Fibroblast of upper back skin (primary cell): ENCODE results near the gene STRIP2.

Source experiments
- DNase-seq: peaks from one replicate; pipeline ENCODE4 v3.0.0-alpha.2; 2013

The STRIP2 gene

DNA sequence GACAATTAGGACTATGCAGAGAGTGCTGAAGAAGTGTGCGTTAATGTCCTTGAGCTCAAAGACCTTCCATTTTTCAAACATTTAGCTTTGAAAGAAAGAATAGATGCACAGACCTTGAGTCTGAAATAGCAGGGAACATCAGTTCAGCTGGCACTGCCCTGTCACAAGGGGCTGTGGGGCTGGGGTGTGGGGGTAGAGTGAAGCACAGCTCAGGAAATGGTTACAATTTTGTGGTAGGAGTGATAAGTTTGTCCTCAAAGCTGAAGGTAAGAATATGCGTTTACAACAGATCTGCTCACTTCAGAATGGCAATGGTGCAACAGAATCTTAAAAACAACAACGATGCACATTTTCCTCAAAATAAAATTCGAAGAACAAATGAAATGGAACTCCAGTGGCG, 101.7 kb downstream of the STRIP2 start:
- DNase-seq: no peak

DNA sequence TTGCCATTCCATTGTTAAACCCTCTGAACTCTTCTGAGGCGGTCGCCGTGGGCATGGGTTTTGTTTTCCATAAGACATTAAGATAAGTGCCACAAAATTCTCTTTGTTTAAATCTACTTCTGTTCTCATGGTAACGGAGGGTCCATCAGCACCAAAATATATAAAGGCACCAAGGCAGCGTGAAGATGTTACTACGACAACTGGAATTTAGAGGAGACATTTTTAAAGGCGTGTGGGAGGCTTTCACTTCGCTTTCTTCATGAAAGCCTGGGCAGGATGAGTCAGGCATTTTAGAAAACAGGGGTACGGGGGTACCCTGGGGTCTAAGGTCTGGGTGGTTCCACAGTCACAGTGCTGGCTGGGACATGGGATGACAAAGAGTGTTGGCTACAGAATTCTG, 102.1 kb downstream of the STRIP2 start:
- DNase-seq: no peak
